Thyroid gland (tissue), 4 donors: Measurements from ENCODE around the gene SPTBN2.

Source experiments
- CTCF ChIP-seq, 6 experiments: fragments of 200-600 bp in 3 of 6; fragments of 450-650 bp in 3 of 6; sonication (generic) in 3 of 6; IDR thresholded peaks; one replicate each; pipeline ENCODE4 v1.5.1; 2016 to 2019; ENCODE audit warnings: antibody characterized with exemption in 6 of 6, mild to moderate bottlenecking in 2 of 6, inconsistent platforms in 1 of 6, moderate library complexity in 1 of 6
- POLR2A ChIP-seq, 2 donors: fragments of 450-650 bp; IDR thresholded peaks; one replicate each; pipeline ENCODE4 v1.6.1; 2017; ENCODE audit warnings: antibody characterized with exemption in 2 of 2, mild to moderate bottlenecking in 2 of 2, moderate library complexity in 1 of 2

- TF ChIP-seq POLR2A (IDR thresholded peaks at IDR 0.05) (no peak), CTCF (IDR thresholded peaks at IDR 0.05) (no peak)
These were observed 78.0 kb downstream of the SPTBN2 start for GRCh38 chr11:66651016-66651415.
